Parathyroid adenoma (tissue), 2 donors: Measurements from ENCODE around the gene ASTL.
"Not testable (repeated sequence)": the region's sequence is repeated elsewhere in the genome, so short reads cannot be mapped to it uniquely, and the experiment has no call there.

ENCODE experiments used
- H2AFZ ChIP-seq: fragments of 300-600 bp; sonication (generic); one replicate; pipeline ENCODE4 v1.7.0; 2017; ENCODE audit warnings: antibody characterized with exemption, mild to moderate bottlenecking
- H3K27ac ChIP-seq: fragments of 300-600 bp; sonication (generic); one replicate; pipeline ENCODE4 v1.7.0; 2017
- H3K27me3 ChIP-seq: fragments of 300-600 bp; sonication (generic); one replicate; pipeline ENCODE4 v1.7.0; 2017; ENCODE audit warnings: low read length; ENCODE audit not compliant: control insufficient read depth, insufficient read depth
- H3K36me3 ChIP-seq: fragments of 300-600 bp; sonication (generic); one replicate; pipeline ENCODE4 v1.7.0; 2017; ENCODE audit warnings: low read length; ENCODE audit not compliant: control insufficient read depth, insufficient read depth
- H3K4me1 ChIP-seq: fragments of 300-600 bp; sonication (generic); one replicate; pipeline ENCODE4 v1.7.0; 2017; ENCODE audit warnings: control low read depth
- H3K4me2 ChIP-seq: fragments of 300-600 bp; sonication (generic); one replicate; pipeline ENCODE4 v1.7.0; 2017; ENCODE audit warnings: low read length
- H3K4me3 ChIP-seq: fragments of 300-600 bp; sonication (generic); one replicate; pipeline ENCODE4 v1.7.0; 2017; ENCODE audit warnings: low read depth, low read length
- H3K79me2 ChIP-seq: fragments of 300-600 bp; sonication (generic); one replicate; pipeline ENCODE4 v1.7.0; 2017; ENCODE audit warnings: control low read depth
- H3K9ac ChIP-seq: fragments of 300-600 bp; sonication (generic); one replicate; pipeline ENCODE4 v1.7.0; 2017; ENCODE audit warnings: mild to moderate bottlenecking
- H3K9me3 ChIP-seq: fragments of 300-600 bp; sonication (generic); one replicate; pipeline ENCODE4 v1.7.0; 2017; ENCODE audit warnings: low read length; ENCODE audit not compliant: control insufficient read depth
- TF ChIP-seq, protein P1 (sequence below): fragments of 300-600 bp; sonication (generic); IDR thresholded peaks from one replicate; pipeline ENCODE4 v1.7.0; 2017; ENCODE audit warnings: antibody characterized with exemption, mild to moderate bottlenecking
- donor health status: primary hyperparathyroidism.

ASTL gene

DNA sequence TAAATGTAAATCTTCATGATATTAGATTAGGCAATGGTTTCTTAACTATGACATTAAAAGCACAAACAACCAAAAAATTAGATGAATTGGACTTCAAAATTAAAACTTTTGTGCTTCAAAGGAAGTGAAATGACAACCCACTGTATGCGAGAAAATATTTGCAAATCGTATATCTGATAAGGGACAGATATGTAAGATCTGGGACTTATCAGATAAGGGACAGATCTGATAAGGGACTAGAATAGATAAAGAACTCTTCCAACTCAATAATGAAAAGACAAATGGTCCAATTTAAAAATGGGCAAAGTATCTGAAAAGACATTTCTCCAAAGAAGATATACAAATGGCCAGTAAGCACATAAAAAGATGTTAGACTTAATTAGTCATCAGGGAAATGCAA lies 51.2 kb downstream of the ASTL start:
- TF ChIP-seq, protein P1, sequence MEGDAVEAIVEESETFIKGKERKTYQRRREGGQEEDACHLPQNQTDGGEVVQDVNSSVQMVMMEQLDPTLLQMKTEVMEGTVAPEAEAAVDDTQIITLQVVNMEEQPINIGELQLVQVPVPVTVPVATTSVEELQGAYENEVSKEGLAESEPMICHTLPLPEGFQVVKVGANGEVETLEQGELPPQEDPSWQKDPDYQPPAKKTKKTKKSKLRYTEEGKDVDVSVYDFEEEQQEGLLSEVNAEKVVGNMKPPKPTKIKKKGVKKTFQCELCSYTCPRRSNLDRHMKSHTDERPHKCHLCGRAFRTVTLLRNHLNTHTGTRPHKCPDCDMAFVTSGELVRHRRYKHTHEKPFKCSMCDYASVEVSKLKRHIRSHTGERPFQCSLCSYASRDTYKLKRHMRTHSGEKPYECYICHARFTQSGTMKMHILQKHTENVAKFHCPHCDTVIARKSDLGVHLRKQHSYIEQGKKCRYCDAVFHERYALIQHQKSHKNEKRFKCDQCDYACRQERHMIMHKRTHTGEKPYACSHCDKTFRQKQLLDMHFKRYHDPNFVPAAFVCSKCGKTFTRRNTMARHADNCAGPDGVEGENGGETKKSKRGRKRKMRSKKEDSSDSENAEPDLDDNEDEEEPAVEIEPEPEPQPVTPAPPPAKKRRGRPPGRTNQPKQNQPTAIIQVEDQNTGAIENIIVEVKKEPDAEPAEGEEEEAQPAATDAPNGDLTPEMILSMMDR, result no peak
- Histone ChIP-seq H3K4me1 (no peaks in the 10 kb centered on the region), H3K36me3 (no peaks in the 10 kb centered on the region)

GRCh38 chr2:96085541-96086355 lies 52.6 kb downstream of the ASTL start:
- no peaks in the 10 kb centered on the region for H3K79me2 ChIP-seq
- H3K9ac ChIP-seq, result no peak overlapping the region
- H3K27ac ChIP-seq, result no peak overlapping the region
- H3K4me3 ChIP-seq, result no peak overlapping the region
- H3K27me3 ChIP-seq, result no peaks in the 10 kb centered on the region
- H3K36me3 ChIP-seq, result no peaks in the 10 kb centered on the region
- no peak overlapping the region for H3K4me2 ChIP-seq
- H2AFZ ChIP-seq, result no peak overlapping the region
- no peaks in the 10 kb centered on the region for H3K9me3 ChIP-seq
- no peaks in the 10 kb centered on the region for H3K4me1 ChIP-seq
- TF ChIP-seq, protein P1, result no peak

More for the DNA sequence above, 51.2 kb downstream of the ASTL start:
- Histone ChIP-seq H2AFZ (no peak overlapping the region), H3K79me2 (no peaks in the 10 kb centered on the region), H3K9me3 (no peaks in the 10 kb centered on the region), H3K9ac (no peak overlapping the region), H3K27ac (no peak overlapping the region), H3K27me3 (no peaks in the 10 kb centered on the region), H3K4me2 (no peak overlapping the region), H3K4me3 (no peak overlapping the region)

GRCh38 chr2:96084858-96085518 lies 53.3 kb downstream of the ASTL start:
- not testable (repeated sequence) for H3K27me3 ChIP-seq, H3K4me1 ChIP-seq, H3K36me3 ChIP-seq, H3K9me3 ChIP-seq, H3K27ac ChIP-seq, H3K4me3 ChIP-seq, H3K79me2 ChIP-seq, H3K4me2 ChIP-seq, H2AFZ ChIP-seq, H3K9ac ChIP-seq

GRCh38 chr2:96083989-96084857 lies 54.1 kb downstream of the ASTL start:
- TF ChIP-seq, protein P1, result no peak
- Histone ChIP-seq H3K4me2 (no peak overlapping the region), H3K9ac (no peak overlapping the region), H3K9me3 (no peaks in the 10 kb centered on the region), H3K4me3 (no peak overlapping the region), H2AFZ (no peak overlapping the region), H3K36me3 (no peaks in the 10 kb centered on the region), H3K27ac (no peak overlapping the region), H3K79me2 (no peaks in the 10 kb centered on the region), H3K27me3 (no peaks in the 10 kb centered on the region), H3K4me1 (no peaks in the 10 kb centered on the region)
